ENCODE measurements around the gene SMIM24.

DNA sequence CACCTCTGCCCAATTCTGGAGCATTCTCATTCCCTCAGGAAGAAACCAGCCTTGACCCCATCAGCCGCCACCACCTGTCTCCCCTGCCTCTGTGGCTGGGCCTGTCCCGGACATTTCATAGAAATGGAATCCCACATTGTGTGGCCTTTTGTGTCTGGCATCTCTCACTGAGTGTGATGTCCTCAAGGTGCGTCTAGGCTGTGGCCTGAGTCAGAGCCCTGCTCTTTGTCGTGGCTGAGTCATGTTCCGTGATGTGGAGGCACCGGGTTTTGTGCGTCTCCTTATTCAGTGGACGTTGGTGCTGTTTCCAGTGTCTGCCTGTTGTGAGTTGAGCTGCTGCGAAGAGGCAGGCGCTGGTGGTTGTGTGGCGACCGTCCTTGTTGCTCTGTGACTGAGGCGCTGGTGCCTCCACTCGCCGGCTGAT is 29.3 kb upstream of the SMIM24 start:
- TF ChIP-seq, protein P1, sequence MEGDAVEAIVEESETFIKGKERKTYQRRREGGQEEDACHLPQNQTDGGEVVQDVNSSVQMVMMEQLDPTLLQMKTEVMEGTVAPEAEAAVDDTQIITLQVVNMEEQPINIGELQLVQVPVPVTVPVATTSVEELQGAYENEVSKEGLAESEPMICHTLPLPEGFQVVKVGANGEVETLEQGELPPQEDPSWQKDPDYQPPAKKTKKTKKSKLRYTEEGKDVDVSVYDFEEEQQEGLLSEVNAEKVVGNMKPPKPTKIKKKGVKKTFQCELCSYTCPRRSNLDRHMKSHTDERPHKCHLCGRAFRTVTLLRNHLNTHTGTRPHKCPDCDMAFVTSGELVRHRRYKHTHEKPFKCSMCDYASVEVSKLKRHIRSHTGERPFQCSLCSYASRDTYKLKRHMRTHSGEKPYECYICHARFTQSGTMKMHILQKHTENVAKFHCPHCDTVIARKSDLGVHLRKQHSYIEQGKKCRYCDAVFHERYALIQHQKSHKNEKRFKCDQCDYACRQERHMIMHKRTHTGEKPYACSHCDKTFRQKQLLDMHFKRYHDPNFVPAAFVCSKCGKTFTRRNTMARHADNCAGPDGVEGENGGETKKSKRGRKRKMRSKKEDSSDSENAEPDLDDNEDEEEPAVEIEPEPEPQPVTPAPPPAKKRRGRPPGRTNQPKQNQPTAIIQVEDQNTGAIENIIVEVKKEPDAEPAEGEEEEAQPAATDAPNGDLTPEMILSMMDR (IDR thresholded peaks at IDR 0.05; ENCODE audit: low read depth, low read length) = no peak
- no peak for TF ChIP-seq EZH2phosphoT487 (IDR thresholded peaks at IDR 0.05; ENCODE audit: low read depth)
